GM19438 (cell line): ENCODE results near the gene UMODL1.

ENCODE experiments used
- ATAC-seq: cut with Tn5 transposase; IDR thresholded peaks from one replicate; pipeline ENCODE4 v1.9.1; 2021; ENCODE audit warnings: low read depth; ENCODE audit not compliant: unreplicated experiment

UMODL1 gene

DNA sequence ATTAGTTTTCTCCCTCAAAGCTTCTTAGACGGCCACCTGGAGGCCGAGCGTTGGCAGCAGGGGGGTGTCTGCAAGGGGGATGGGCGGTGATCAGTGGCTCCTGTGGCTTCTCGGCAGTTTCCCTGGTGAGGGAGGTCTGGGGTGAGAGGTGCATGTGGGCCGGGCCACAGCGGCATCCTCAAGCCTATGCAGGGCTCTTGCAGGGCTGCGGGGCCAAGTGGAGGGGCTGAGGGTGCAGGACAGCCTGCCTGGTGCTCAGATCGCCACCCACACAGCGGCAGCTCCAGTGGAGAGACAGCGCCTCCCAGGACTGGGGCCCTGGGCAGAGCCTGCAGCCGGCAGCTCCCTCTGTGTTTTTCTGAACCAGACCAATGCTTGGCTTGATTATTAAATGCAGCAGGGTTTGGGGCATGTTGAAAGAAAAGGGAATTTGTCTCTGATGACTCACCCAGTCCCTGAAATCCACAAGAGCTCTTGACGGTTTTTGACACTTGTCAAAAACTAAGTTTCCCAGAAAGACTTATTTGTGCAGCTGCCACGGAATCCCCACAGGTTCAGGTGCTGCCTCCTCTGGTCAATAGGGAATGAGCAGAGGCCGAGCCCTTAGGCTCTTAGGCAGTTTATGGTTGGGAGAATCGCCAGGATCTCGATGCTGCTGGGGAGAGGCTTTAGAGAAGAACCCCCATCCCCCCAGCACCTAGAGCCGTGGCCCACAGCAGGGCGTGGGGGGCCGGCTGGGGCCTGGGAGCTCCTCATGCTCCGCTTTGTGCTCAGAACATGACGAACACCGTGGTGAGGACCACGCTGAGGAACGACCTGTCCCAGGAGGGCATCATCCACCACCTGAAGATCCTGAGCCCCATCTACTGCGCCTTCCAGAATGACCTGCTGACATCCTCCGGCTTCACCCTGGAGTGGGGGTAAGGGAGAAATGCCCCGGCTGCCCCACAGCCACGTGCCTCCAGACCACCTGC lies 54.7 kb downstream of the UMODL1 start:
- no peak for ATAC-seq

DNA sequence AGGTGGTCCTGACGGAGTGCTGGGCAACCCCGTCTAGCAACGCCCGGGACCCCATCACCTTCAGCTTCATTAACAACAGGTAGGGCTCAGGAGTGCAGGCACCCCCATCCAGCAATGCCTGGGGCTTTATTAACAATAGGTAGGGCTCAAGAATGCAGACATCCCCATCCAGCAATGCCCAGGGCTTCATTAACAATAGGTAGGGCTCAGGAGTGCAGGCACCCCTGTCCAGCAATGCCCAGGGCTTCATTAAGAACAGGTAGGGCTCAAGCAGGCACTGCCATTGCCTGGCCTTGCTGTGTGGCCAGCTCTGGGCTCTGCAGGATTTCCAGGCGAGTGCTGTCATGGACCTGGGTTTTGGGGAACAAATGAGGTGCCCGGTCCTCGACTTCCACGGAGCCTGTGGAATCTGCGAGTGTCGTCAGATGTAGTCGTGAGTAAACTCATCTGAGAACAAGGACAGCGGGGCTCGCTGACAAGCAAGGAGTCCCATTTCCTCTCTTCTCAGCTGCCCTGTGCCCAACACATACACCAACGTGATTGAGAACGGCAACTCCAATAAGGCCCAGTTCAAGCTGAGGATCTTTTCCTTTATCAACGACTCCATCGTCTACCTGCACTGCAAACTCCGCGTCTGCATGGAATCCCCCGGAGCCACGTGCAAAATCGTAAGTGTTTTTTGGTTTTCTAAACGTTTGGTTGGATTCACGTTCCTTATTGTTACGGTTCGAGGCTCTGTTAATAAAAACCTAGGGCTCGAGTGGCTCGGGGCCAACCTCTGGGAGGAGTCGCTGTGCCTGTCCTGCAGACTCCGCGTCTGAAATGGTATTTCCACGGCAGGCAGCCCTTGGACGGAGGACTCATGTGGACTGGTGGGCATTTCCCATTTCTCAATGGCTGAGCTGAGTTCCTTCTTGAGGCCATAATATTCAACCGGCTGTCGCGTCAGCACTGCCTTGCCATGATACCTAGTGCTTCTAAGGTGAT lies 56.3 kb downstream of the UMODL1 start:
- ATAC-seq = no peak

DNA sequence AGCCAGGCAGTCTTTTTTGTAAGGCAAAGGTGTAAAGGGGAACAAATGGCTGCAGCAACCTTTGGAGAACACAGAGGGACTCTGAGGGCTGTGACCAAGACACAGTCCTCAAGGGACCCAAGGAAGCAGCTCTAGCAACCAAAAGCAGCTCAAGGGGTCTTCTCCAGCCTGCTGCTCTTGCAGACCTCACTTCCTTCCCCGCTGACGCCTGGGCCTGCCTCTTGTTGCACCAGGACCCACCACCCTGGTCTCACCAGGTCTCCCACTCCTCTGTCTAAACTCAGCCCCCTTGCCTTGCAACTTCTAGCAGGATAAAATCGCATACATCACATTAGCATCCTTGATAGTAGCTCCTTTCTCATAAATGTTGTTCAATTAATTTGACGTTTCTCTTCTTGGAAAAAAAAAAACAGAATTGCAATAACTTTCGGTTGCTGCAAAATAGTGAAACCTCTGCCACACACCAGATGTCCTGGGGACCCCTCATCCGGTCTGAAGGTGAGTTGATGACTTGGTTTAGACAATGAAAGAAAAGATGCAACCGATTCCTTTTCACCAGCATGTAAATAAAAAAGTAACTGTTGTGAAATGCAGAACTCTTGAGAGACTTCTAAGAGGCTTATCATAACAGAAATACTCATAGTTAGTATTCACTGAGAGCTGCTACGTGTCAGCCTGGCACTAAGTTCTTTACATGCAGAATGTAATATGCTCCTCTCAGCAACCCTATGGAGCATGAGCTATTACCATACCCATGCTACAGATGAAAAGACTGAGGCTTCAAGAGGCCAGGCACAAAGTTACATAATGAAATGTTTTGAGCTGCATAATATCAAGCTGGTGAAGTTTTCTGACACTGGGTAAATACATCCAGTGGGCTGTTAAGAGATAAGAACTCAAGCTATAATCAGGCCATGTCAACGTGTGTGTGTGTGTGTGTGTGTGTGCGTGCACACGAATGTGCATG lies 58.5 kb downstream of the UMODL1 start:
- ATAC-seq = no peak

DNA sequence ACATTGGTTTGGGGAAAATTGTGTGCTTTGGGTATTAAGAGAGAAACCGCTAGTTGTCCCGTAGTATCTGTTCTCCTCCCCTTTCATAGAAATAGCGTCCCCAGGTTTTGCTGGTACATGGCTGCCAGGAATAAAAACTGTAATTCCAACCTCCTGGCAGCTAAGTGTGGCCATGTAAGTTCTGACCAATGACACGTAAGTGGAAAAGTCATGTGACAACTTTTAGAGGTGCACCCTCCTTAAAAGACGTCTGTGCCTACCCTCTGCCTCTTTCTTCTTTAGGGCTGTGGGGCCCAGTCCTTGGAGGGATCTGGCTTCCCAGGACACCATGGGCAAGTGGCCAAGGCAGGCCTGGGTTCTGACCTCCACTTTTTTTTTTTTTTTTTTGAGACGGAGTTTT lies 59.3 kb downstream of the UMODL1 start:
- no peak for ATAC-seq

DNA sequence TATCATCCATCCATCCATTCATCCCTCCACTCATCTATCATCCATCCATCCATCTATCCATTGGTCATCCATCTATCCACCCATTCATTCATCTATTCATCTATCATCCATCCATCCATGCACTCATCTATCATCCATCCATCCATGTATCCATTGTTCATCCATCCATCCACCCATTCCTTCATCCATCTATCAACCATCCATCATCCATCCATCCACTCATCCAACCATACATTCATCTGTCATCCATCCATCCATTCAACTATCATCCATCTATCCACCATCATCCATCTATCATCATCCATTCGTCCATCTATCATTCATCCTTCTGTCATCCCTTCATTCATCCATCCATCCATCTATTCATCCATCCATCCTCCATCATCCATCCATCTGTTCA lies 61.1 kb downstream of the UMODL1 start:
- ATAC-seq = no peak

DNA sequence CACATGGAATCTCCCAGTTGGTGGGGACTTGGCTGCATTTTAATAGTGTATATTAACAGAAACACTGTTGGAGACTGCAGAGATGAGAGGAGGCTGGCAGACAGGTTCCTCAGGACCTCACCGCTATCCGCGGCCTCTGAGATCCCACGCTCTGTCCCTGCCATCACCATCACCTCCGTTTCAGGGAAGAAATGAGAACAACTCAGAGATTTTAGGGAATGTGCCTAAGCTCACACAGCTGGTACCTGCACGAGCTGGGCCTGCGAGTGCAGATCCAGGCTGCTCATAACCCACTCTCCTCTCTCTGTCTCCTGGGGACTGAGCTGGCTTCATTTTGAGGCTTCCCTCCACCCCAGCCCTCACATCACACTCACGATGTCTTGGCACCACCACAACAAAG lies 62.0 kb downstream of the UMODL1 start:
- ATAC-seq = no peak

DNA sequence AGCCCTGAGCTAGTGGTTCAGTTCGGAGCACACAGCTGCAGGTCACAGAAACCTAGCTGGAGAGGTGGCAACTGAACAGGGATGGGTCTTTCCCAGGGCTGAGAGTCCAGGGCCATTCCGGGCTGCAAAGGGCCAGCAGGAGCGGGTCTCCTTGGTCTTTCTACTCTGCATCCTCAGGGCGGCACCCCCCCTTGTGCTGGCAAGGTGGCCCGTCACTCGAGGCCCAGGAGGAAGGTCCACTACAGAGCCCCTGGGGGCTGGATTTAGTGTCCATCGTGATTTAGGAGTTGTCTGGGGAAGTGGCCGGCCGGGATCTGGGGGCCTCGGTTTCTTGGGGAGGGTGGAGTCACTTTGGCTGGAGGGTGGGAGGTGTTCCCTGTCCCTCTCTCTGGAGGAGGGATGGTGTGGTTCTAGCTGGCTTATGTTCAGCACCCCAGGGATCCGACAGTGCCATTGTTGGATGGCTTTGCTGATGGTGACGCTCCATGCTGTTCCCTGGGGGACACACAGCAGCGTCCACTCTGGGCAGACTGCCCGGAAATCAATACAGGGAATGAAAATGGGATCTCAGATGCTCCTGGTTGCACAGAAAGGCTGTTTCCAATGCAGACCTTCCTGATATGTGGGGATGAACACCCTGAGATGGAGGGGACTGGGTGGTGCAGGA lies 64.4 kb downstream of the UMODL1 start:
- ATAC-seq = no peak

DNA sequence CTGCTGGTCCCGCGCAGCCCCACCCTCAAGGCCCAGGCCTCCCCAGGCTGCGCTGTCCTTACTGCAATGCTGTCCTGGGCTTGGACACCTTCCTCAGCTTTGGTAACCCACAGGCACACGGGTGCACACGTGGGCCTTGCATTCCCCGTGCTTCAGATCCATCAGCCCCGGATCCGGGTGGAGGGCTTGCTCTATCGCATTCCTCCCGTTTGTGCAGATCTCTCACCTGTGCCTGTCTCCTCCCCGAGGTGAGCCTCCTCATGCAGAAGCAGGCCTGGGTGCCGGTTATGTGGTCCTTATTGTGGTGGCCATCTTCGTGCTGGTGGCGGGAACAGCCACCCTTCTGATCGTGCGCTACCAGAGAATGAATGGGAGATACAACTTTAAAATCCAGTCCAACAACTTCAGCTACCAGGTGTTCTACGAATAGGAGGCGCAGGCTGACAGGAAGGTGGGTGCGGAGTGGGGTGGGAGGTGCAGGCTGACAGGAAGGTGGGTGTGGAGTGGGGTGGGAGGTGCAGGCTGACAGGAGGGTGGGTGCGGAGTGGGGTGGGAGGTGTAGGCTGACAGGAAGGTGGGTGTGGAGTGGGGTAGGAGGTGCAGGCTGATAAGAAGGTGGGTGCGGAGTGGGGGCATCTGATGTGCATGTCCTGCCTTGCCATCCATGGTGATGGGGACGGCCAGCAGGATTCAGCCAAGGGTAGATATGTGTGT lies 66.2 kb downstream of the UMODL1 start:
- no peak for ATAC-seq

DNA sequence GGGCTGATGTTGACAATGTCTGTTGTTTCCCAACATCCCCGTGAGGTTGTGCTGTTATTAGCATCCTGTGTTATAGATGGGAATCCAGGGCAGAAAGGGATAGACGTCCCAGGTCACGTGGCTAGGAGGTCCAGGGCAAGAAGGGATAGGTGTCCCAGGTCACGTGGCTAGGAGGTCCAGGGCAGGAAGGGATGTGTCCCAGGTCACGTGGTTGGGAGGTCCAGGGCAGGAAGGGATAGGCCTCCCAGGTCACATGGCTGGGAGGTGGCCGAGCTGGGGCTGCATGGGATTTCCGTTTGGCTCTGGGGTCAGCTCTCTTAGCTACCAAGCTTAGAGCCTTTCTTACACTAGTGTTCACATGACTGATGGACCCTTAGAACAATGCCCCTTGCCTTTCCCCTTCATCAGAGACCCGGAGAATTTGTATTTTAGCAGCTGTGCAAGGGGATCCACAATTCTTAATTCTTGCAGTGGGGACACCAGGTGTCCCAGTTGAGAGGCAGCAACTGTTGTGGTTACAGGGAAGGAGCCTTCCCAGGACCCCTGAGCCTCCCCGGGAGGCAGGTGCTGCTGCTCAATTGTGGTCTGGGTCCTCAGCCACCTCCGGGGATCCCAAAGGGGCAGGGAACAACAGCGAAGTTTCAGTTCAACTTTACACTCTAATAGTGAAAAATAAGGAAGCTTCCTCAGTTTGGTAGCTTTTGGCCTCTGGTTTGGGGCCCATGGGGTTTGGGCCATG lies 69.2 kb downstream of the UMODL1 start:
- no peak for ATAC-seq

DNA sequence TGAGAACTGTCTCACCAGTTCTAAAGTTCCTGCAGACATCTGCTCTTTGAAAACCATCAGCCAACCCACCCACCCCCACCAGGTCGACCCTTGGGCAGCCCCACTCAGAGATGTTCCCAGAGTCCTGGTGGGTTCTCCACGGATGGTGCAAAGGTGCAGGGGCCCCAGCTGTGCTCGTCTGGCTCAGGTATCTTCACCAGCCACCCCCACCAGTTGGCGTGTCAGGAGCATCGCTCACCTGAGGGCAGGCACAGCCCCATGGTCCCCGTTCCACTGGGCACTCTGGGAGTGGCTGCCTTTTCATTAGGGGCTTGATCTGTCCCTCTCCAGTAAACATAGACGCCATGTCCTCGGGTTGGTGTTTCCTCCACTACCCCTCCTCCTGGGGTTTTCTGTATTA lies 70.5 kb downstream of the UMODL1 start:
- ATAC-seq = no peak

DNA sequence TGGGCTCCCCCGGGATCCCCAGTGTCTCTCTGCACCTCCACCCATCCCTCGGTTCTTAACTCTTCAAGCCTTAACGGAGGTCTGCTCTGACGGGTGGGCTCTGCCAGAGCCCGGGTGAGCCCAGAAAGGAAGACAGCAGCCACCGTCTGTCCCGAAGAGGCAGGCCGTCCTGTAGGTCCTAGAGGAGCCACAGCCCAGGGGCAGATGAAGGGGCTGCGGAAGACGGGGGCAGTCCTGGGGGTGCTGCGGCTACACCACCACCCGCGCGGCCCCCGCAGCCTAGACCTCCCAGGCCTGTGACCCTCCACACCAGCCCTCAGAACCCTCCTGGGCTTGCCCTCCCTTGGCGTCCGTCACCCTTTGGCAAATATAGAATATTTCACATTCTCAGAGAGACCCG lies 71.0 kb downstream of the UMODL1 start:
- no peak for ATAC-seq

DNA sequence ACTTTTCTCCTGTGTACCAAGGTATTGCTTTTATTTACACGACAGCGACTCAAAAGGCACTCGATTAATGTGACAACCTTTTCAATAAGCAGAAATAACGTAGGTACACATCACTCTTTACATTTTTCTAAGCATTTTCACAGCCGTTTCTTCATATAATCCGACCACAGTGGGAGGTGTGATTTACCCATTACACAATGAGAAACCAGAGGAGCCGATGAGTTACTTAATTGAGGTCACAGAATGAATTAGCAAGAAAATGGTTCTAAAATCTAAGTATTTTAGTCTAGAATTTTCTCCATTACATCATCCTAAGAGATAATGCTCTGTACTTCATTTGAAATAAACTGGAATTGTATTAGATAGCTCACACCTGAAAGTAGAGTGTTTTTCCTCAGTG lies 71.5 kb downstream of the UMODL1 start:
- ATAC-seq = no peak

DNA sequence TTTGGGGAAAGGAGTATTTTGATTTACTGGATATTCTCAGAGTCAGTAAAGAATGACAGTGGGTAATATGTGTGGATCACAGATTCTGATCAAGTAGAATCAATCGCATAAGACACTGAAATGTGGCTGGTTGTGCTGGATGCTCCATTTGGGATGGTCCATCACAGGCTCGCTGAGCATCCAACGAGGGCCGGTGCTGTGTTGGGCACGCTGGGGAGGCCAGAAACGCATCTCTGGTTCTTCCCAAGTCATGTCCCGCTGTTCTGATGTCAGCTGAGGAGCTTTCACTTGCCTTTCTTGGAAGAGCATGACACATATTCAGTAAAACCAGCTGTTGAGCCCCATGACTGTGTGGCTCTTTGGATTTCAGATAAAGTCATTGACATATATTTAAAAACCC lies 72.0 kb downstream of the UMODL1 start:
- ATAC-seq = no peak

DNA sequence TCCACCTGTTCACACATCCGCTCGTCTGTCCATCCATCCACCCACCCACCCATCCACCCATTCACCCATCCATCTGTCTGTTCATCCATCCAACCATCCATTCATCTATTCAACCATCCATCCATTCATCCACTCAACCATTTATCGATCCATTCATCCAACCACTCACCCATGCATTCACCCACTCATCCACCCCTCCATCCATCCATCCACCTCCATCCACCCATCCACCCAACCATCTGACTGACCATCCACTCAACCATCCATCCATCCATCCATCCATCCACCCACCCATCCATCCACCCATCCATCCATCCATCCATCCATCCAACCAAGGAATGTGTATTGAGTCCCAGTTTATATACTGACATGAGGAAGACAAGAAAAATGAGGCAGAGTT lies 73.1 kb downstream of the UMODL1 start:
- no peak for ATAC-seq

DNA sequence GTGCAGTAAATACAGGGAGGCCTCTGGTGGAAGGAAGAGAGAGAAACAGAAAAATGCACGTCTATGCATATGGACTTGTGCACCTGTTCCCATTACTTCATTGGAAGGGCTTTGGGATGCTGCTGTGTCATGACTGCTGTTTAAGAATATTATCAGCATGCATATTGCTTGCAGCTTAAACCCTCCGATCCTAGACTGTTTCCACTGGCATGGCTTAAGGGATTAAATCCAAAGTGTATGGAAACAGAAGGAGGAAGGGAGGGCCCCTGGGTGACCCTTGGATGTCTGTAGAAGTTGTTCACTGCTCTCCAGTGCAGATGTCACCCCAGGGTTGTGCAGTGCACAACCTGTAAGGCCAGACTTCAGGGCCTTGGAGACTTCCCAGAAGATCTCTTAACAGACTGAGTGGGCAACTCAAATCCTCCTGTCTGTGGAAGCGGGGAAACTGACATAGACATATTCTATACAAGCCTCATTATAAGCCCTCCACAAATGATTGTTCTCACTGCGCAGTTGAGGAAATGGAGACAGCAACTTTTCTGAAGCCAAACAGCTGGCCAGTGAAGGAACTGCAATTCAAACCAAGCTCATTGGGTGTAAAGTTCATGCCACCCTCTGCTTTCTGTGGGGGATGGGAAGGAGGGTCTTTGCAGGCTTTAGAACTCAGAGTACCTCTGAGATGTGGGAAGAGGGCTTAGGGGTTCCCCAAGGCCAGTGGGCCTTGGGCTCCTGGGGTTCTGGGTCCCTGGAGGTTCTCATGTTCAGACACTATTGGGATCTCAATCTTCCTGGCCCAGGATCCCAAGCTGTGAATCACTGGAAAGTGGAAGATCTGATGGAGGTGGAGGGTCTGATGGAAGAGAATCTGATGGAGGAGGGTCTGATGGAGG lies 73.8 kb downstream of the UMODL1 start:
- no peak for ATAC-seq

DNA sequence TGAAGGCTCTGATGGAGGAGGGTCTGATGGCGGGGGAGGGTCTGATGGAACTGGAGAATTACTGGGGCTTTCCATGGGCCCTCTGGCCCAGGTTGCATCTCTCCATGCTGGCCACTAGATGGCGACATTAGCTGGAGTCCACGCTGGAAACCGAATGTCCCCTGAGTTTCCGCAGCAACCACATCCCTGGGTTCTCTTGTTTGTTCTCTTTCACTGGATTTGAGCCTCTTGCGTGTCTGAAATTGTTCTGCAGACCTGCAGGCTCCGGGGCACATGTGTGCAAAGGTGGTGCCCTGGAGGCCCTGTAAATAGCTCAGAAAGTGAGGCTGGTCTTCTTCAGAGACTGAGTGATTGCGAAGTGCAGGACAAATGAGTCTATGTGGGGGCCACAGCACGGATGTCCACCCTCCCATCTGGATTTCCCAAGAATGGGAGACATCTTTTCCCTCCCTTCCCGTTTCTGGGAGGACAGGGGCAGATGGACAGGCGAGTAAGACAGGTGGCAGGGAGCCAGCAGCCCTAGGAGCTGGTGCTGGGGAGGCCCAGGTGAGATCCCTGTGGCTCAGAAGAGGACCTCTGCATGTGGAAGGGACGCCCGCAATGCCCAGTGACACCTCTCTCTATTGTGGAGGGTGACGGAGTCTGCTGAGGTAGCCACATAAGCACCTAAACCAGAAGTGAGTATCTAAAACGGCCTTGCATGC lies 74.6 kb downstream of the UMODL1 start:
- no peak for ATAC-seq
